HG03469 (cell line): ENCODE results near the gene ZRANB2.

ENCODE experiments used
- ATAC-seq: cut with Tn5 transposase; IDR thresholded peaks from one replicate; pipeline ENCODE4 v1.9.1; 2021; ENCODE audit warnings: mild to moderate bottlenecking, moderate library complexity, moderate number of reproducible peaks; ENCODE audit not compliant: unreplicated experiment

The ZRANB2 gene

GRCh38 chr1:71071720-71072119, 9.1 kb downstream of the ZRANB2 start:
- ATAC-seq, result no peak

DNA sequence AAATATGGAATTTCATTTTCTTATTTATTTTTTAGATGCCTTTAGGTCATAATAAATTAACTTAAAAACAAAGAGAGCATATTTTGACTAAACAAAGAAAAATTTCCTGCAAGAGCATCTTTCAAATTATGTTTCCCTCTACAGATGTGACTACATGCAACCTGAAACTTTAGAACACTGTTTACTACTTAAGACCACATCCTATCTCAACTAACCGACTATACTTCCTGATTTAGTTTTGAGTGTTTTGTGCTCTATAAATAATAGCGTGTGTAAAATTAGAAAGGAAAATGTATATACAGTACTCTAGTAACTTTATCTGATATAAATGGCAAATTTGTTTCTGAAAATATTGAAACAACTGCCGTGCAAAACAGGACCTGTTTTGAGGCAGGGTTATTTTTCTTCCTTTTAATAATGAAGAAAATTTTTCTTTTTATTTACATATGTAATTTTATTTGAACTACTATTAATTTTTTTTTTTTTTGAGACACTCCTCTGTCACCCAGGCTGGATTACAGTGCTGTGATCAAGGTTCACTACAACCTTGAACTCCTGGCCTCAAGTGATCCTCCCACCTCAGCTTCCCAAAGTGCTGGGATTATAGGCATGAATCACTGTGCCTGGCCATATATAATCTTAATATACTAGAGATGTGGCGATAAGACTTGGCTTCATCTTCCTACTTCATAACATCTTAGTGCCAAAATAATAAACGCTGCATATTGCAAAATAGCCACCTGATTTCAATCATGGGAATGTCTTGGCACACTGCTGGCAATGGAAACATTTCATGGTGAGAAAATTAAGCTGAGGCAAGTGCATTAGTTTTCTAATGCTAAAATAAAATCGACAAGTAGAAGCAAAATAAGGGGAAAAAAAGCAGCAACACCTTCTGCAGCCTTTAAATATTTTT, 12.3 kb downstream of the ZRANB2 start:
- peak; percentile 90 for ATAC-seq

- no peak for ATAC-seq
Measured at GRCh38 chr1:71054791-71055190, 26.0 kb downstream of the ZRANB2 start.

GRCh38 chr1:71054281-71054731, 26.5 kb downstream of the ZRANB2 start:
- no peak for ATAC-seq

GRCh38 chr1:71053758-71054157, 27.1 kb downstream of the ZRANB2 start:
- no peak for ATAC-seq

GRCh38 chr1:71053146-71053545, 27.7 kb downstream of the ZRANB2 start:
- ATAC-seq, result no peak

DNA sequence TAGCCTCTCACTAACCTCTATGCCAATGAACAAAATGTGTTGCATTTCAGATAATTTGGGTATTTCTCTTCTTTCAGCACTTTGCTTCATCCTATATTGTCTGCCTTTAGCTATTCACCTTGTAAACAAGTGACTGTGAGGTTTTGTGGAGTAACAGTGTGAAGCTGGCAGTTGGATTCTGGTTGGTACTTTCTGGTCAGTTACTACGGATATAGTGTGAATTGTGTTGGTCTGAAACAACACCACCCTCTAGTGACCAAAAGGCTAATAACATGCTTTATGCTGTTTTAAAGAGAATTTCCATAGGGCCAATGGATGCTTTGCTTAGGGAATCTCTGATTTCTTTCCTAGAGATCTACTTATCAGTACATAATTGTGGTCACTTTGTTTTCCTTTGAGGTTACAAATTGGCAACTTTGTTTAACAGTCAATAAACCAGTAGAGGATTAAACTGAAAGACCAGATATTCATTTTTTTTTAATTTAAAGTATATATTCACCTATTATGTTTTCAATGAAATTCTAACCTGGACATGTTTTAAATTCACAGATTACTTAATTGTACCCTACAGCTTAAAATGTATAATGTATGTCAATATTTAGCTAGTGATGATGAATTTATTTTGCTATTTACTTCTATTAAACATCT, 30.8 kb downstream of the ZRANB2 start:
- ATAC-seq, result peak; percentile 61

GRCh38 chr1:71047635-71048607, 32.9 kb downstream of the ZRANB2 start, which contains the start of gene PTGER3:
Gene PTGER3, minus strand, starts transcription at chr1:71047816. Its CDS starts 239 bp downstream, at chr1:71047577.
- ATAC-seq, result no peak

GRCh38 chr1:71046891-71047634, 33.8 kb downstream of the ZRANB2 start:
- no peak for ATAC-seq

DNA sequence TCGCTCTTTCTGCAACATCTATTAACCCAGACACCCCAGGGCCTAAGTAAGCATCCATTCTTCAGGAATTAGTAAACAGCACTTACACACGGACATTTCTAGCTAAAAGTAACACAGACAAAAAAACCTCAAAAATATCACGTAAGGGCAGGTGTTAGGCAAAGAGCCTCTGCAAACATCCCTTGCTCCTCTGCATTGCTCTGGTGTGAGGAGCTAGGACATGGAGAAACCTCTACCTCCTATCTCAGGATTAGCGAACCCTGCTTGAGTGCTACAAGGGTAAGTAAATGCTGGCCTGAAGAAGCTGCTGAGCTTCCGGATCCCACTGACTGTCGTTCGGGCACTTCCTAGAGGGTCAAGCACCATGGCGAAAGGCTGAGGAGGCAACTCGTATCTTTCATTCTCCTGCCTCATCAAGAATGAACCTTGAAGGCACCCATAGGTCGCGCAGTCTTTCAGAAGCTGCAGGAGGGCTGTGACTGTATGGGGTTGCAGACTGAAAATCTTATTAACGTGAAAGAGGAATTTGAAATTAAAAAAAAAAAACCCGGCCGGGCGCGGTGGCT, 35.3 kb downstream of the ZRANB2 start:
- ATAC-seq, result no peak

DNA sequence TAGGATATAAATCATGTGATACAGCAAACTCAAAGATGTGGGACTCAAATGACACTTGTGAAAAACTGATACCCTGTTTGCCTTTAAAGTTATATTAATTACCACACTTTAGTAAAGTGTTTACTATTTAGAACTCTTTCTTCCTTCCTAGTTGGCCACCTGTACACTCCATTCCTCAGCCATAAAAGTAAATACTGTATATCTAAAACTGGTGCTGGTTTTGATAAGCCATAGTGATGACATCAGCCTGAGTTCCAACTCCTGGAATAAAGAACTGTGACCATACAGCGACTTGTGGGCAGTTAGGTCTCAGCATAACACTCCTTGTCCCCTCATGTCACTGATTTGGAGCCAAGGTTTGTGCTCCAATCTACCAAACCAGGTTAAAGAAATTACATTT, 36.0 kb downstream of the ZRANB2 start:
- ATAC-seq, result no peak

DNA sequence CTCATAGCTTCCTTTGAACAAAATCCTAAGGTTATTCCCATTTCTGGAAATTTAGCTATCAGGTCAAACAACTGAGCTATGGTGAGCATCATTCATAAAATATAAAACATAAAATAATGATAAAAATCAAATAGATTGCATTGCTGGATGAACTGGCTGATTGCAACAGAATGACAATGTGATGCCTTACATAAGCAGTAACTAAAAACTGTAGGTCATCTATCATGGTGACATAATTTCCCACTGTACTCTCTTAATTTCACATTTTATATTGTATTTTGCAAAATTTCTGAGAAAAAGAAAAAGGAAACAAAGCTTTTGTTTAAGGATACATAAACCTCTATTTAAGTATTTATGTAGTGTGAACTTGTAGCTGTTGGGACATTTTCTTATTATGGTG, 37.8 kb downstream of the ZRANB2 start:
- ATAC-seq, result no peak

DNA sequence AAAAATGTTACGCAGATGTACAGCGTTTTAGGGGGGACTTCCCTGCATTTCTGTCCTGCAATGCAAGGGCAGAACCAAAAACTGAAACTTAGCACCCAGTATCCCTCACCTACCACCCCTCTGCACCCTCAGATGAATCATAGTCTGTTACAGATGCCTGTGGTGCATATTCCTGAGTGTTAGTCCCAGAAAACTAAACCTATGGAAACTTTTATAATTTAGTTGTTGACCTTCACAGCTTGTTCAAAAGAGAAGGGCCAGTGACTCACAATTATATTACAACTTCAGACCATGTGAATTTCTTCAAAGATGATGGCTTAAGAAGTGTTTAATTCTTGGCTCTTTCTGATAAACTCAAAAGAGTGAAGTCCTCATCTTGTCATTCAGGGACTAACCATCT, 39.0 kb downstream of the ZRANB2 start:
- no peak for ATAC-seq

- no peak for ATAC-seq
Measured at GRCh38 chr1:71039661-71040262, 41.1 kb downstream of the ZRANB2 start.

- no peak for ATAC-seq
Measured at GRCh38 chr1:71038942-71039341, 41.9 kb downstream of the ZRANB2 start.

GRCh38 chr1:71037829-71038620, 42.8 kb downstream of the ZRANB2 start:
- no peak for ATAC-seq

GRCh38 chr1:71037066-71037465, 43.8 kb downstream of the ZRANB2 start:
- no peak for ATAC-seq

DNA sequence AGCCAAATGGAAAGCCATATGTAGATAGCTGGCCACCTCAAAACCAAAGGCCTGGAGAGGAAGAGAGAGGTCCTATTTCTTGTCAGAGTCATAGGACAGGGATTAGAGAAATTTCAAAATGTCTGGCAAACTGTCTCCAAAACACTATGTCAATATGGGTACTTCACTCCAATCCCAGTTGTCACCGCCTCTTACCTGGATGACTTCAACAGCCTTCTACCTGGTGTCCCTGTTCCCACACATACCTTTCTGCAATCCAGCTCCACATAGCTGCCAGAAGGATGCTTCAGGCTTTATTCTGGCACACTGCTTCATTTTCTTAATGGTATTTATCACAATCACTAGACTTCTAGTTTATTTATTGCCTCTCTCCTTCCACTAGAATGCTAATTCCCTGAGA, 47.7 kb downstream of the ZRANB2 start:
- no peak for ATAC-seq

- no peak for ATAC-seq
Measured at GRCh38 chr1:71031426-71031825, 49.4 kb downstream of the ZRANB2 start.
